ENCODE measurements around the gene GFM1.

- TF ChIP-seq, protein P1, sequence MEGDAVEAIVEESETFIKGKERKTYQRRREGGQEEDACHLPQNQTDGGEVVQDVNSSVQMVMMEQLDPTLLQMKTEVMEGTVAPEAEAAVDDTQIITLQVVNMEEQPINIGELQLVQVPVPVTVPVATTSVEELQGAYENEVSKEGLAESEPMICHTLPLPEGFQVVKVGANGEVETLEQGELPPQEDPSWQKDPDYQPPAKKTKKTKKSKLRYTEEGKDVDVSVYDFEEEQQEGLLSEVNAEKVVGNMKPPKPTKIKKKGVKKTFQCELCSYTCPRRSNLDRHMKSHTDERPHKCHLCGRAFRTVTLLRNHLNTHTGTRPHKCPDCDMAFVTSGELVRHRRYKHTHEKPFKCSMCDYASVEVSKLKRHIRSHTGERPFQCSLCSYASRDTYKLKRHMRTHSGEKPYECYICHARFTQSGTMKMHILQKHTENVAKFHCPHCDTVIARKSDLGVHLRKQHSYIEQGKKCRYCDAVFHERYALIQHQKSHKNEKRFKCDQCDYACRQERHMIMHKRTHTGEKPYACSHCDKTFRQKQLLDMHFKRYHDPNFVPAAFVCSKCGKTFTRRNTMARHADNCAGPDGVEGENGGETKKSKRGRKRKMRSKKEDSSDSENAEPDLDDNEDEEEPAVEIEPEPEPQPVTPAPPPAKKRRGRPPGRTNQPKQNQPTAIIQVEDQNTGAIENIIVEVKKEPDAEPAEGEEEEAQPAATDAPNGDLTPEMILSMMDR (IDR thresholded peaks at IDR 0.05; ENCODE audit: insufficient read depth, low read length, poor library complexity, severe bottlenecking): no peak
- no peak for TF ChIP-seq EZH2phosphoT487 (conservative IDR thresholded peaks at IDR 0.05; ENCODE audit: low read length)
Observed at GRCh38 chr3:158701420-158702065, 57.2 kb downstream of the GFM1 start.
